HG03558 (cell line): ENCODE results near the gene PMPCB.
"Not testable (repeated sequence)": the region's sequence is repeated elsewhere in the genome, so short reads cannot be mapped to it uniquely, and the experiment has no call there.

Experiments
- ATAC-seq: cut with Tn5 transposase; IDR thresholded peaks from one replicate; pipeline ENCODE4 v1.9.1; 2021; ENCODE audit warnings: moderate number of reproducible peaks; ENCODE audit not compliant: unreplicated experiment; ENCODE audit errors: extremely low read depth

The PMPCB gene

GRCh38 chr7:103296901-103297836 is at the start of gene PMPCB:
TSS of gene PMPCB (plus strand) at chr7:103297435. CDS start at chr7:103297460, 25 bp downstream.
- peak; percentile 79 for ATAC-seq

GRCh38 chr7:103253699-103254506 is 43.3 kb upstream of the PMPCB start:
- ATAC-seq, result not testable (repeated sequence)

GRCh38 chr7:103264054-103264453 is 33.2 kb upstream of the PMPCB start:
- ATAC-seq, result not testable (repeated sequence)

GRCh38 chr7:103266229-103266628 is 31.0 kb upstream of the PMPCB start:
- ATAC-seq, result not testable (repeated sequence)

GRCh38 chr7:103273374-103273773 is 23.9 kb upstream of the PMPCB start:
- not testable (repeated sequence) for ATAC-seq

- ATAC-seq, result not testable (repeated sequence)
These were observed 22.4 kb upstream of the PMPCB start for GRCh38 chr7:103274867-103275266.

GRCh38 chr7:103278195-103278594 is 19.0 kb upstream of the PMPCB start:
- ATAC-seq, result not testable (repeated sequence)

- peak; percentile 24 for ATAC-seq
These were observed 17.6 kb upstream of the PMPCB start for GRCh38 chr7:103279636-103279962.

- peak; percentile 83 for ATAC-seq
These were observed 17.1 kb upstream of the PMPCB start for GRCh38 chr7:103279963-103280802.

- ATAC-seq, result not testable (repeated sequence)
These were observed 16.5 kb upstream of the PMPCB start for GRCh38 chr7:103280803-103281155.

- not testable (repeated sequence) for ATAC-seq
These were observed 14.3 kb upstream of the PMPCB start for GRCh38 chr7:103282802-103283427.

GRCh38 chr7:103292122-103292521 is 5.1 kb upstream of the PMPCB start:
- no peak for ATAC-seq

- ATAC-seq, result no peak
These were observed 3.7 kb upstream of the PMPCB start for GRCh38 chr7:103293526-103293925.

GRCh38 chr7:103297837-103298179 is 573 bp downstream of the PMPCB start:
- no peak for ATAC-seq

- no peak for ATAC-seq
These were observed 2.4 kb downstream of the PMPCB start for GRCh38 chr7:103299660-103300059.

- ATAC-seq, result no peak
These were observed 4.2 kb downstream of the PMPCB start for GRCh38 chr7:103301441-103301840.

- ATAC-seq, result no peak
These were observed 10.4 kb downstream of the PMPCB start for GRCh38 chr7:103307503-103308231.

- no peak for ATAC-seq
These were observed 17.6 kb downstream of the PMPCB start for GRCh38 chr7:103314852-103315251.

- no peak for ATAC-seq
These were observed 19.2 kb downstream of the PMPCB start for GRCh38 chr7:103316380-103316941.
